Astrocyte of the cerebellum (primary cell): Measurements from ENCODE around the gene NANP.
A peak's percentile ranks its signal among the peaks of the same experiment; 100 is the strongest.
"Not testable (repeated sequence)": the region's sequence is repeated elsewhere in the genome, so short reads cannot be mapped to it uniquely, and the experiment has no call there.

Experiments
- DNase-seq: peaks from one replicate; pipeline ENCODE4 v3.0.0-alpha.2; 2011; ENCODE audit warnings: low read depth
- H3K4me3 ChIP-seq: 2 replicates; pipeline ENCODE4 v1.5.1; 2011; ENCODE audit warnings: mild to moderate bottlenecking, low read depth, low read length, moderate library complexity
- CTCF ChIP-seq: IDR thresholded peaks from 2 replicates; pipeline ENCODE4 v1.5.1; 2012; ENCODE audit warnings: low read length, low read depth, moderate library complexity, mild to moderate bottlenecking; ENCODE audit errors: missing control alignments
- in situ Hi-C: cut with HindIII; loops from 2 replicates; pipeline ENCODE4 v1.10.0; 2017; ENCODE audit warnings: low sequenced_read_pairs

The NANP gene

DNA sequence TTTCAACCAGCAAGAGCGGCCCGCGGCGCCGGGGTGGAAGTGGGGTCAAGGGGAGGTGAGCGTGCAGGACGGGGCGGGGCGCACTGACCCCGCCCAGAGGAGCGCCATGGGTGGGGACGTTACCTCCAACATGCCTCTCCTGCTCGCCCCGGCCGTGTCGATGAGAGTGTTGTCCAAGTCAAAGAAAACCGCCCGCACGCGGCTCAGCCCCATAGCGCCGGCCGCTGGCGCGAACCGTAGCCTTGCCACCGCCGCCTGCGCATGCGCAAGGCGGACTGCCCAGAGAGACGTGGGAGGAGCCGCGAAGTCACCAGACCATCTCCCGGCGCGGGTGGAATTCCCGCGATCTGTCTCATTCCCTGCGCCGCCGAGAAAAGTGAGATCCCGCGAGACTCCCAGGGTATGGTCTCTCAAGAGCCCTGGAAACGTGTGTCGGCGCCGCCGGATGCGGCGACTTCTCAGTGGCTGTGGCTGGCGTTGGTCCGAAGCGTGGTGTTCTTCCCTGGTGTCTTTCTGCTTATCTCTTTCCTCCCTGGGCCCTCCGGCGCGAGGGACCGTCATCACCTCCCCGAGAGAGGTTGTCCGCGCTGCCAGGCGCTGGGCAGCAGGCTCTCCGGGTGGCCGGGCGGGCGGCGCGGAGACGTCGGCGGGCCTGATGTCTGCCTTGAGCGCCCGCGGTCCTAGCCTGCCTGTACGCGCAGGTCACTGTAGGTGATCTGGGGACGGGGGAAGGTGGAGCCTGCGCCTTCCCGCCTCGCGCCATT lies at the start of gene NANP:
Gene NANP (minus strand): TSS at position 279 of the 764 bp plus-strand sequence. CDS start 66 bp downstream, at position 213.
- DNase-seq, result peak; percentile 97
- peak within 1 kb of the TSS; percentile 92 for H3K4me3 ChIP-seq
- peak; percentile 16 for TF ChIP-seq CTCF
- in situ Hi-C loops, result no loop called here

- no peak for DNase-seq
- in situ Hi-C loops, result no loop called here
- H3K4me3 ChIP-seq, result no peak overlapping the region
- no peak for TF ChIP-seq CTCF
These were observed 48.9 kb upstream of the NANP start for GRCh38 chr20:25672659-25673235.

- H3K4me3 ChIP-seq, result no peak overlapping the region
- in situ Hi-C loops, result loop anchor here (5.0 kb wide), 1 partner anchor 73 kb away; no protein-coding TSS in a partner anchor
- DNase-seq, result no peak
- no peak for TF ChIP-seq CTCF
These were observed 46.1 kb upstream of the NANP start for GRCh38 chr20:25669826-25670422.

- no peak overlapping the region for H3K4me3 ChIP-seq
- no peak for DNase-seq
- TF ChIP-seq CTCF, result no peak
- in situ Hi-C loops, result loop anchor here (5.0 kb wide), 1 partner anchor 71 kb away; no protein-coding TSS in a partner anchor
These were observed 44.6 kb upstream of the NANP start for GRCh38 chr20:25668446-25668845.

GRCh38 chr20:25659999-25660398 lies 36.2 kb upstream of the NANP start:
- no peak for TF ChIP-seq CTCF
- in situ Hi-C loops, result no loop called here
- no peak overlapping the region for H3K4me3 ChIP-seq
- DNase-seq, result no peak

DNA sequence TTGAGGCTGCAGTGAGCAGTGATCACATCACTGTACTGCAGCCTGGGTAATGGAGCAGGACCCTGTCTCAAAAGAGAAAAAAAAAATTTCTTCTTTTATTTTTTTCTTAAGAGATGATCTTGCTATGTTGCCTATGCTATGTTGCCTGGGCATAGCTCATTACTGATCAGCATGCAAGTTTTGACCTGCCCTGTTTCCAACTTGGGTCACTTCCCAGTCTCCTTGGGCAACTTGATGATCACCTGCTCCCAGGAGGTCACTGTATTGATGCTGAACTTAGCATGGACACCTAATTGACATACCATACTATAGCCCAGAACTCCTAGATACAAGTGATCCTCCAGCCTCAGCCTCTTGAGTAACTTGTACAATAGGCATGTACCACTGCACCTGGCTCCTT lies 30.7 kb upstream of the NANP start:
- no peak for DNase-seq
- no peak for TF ChIP-seq CTCF
- H3K4me3 ChIP-seq, result no peak overlapping the region
- in situ Hi-C loops, result no loop called here

GRCh38 chr20:25652866-25653265 lies 29.1 kb upstream of the NANP start:
- H3K4me3 ChIP-seq, DNase-seq, in situ Hi-C loops: not testable (repeated sequence)
